Keratinocyte (primary cell): ENCODE measurements around the gene DGKH. TPM values are rescaled to one million over a fixed set of nuclear protein-coding genes. Genes with fewer than 3 reads are reported as not detected.

Experiments used
- DNase-seq: peaks from one replicate; pipeline ENCODE4 v3.0.0-alpha.2; 2011; ENCODE audit warnings: low read depth, missing footprints, low spot score
- FAIRE-seq: peaks from 2 replicates; lab custom pipeline; 2011; peaks lifted over from hg19 to GRCh38; lab: Jason Lieb, UNC
- H2AFZ ChIP-seq: 2 replicates; pipeline ENCODE4 v1.6.0; 2012; ENCODE audit warnings: low read length, control low read depth, inconsistent platforms; ENCODE audit not compliant: control insufficient read depth
- H3K27ac ChIP-seq: 2 replicates; pipeline ENCODE4 v1.5.1; 2011; ENCODE audit warnings: low read length; ENCODE audit not compliant: control insufficient read depth, insufficient read depth
- H3K27me3 ChIP-seq: 3 replicates; pipeline ENCODE4 v1.6.0; 2011; ENCODE audit warnings: low read length; ENCODE audit not compliant: control insufficient read depth, insufficient read depth; ENCODE audit errors: extremely low read depth
- H3K36me3 ChIP-seq, 2 experiments: 2 replicates in 1 of 2; 3 replicates in 1 of 2; pipeline ENCODE4 v1.5.1; 2011; ENCODE audit warnings: low read length in 2 of 2, mild to moderate bottlenecking in 1 of 2; ENCODE audit not compliant: control insufficient read depth in 2 of 2, insufficient read depth in 2 of 2; ENCODE audit errors: extremely low read depth in 1 of 2
- H3K4me1 ChIP-seq: 3 replicates; pipeline ENCODE4 v1.5.1; 2011; ENCODE audit warnings: low read length; ENCODE audit not compliant: control insufficient read depth, insufficient read depth; ENCODE audit errors: extremely low read depth
- H3K4me2 ChIP-seq: 3 replicates; pipeline ENCODE4 v1.6.0; 2011; ENCODE audit warnings: low read depth, low read length; ENCODE audit not compliant: control insufficient read depth, insufficient read depth; ENCODE audit errors: extremely low read depth
- H3K4me3 ChIP-seq, 3 experiments: fragments of 200-600 bp in 1 of 3; sonication (generic) in 1 of 3; 2 replicates in 2 of 3; 3 replicates in 1 of 3; pipeline ENCODE4 v1.5.1; 2011 to 2016; ENCODE audit warnings: low read length in 3 of 3, mild to moderate bottlenecking in 3 of 3, control low read depth in 2 of 3, inconsistent platforms in 1 of 3, low read depth in 1 of 3, mixed read lengths in 1 of 3, mixed run types in 1 of 3, moderate library complexity in 1 of 3; ENCODE audit not compliant: control insufficient read depth in 2 of 3, insufficient read depth in 2 of 3; ENCODE audit errors: extremely low read depth in 1 of 3
- H3K79me2 ChIP-seq: 2 replicates; pipeline ENCODE4 v1.6.0; 2012; ENCODE audit warnings: low read length; ENCODE audit not compliant: control insufficient read depth, insufficient read depth
- H3K9ac ChIP-seq: 3 replicates; pipeline ENCODE4 v1.6.0; 2011; ENCODE audit warnings: low read length; ENCODE audit not compliant: control insufficient read depth, insufficient read depth; ENCODE audit errors: extremely low read depth
- H3K9me1 ChIP-seq: 3 replicates; pipeline ENCODE4 v1.6.0; 2011; ENCODE audit warnings: low read length; ENCODE audit not compliant: control insufficient read depth, insufficient read depth; ENCODE audit errors: extremely low read depth
- H3K9me3 ChIP-seq: 2 replicates; pipeline ENCODE4 v1.5.1; 2012; ENCODE audit warnings: low read depth, low read length; ENCODE audit not compliant: control insufficient read depth
- H4K20me1 ChIP-seq: 3 replicates; pipeline ENCODE4 v1.6.0; 2011; ENCODE audit warnings: low read length; ENCODE audit not compliant: control insufficient read depth, insufficient read depth; ENCODE audit errors: extremely low read depth
- EZH2 ChIP-seq: IDR thresholded peaks from one replicate; pipeline ENCODE4 v1.6.1; 2012; ENCODE audit warnings: inconsistent platforms, mild to moderate bottlenecking, low read length, moderate library complexity
- dilution Hi-C: fragments of 300-500 bp; cut with MboI; formaldehyde crosslinking; loops from one replicate; pipeline ENCODE4 v1.7.0; 2020; ENCODE audit warnings: low sequenced_read_pairs; ENCODE audit not compliant: extremely low pct_ligation_motif_present
- polyA plus RNA-seq, 5 experiments: library from polyadenylated mRNA; depleted of rRNA in 3 of 5; stranded (reverse) in 3 of 5; stranded (forward) in 1 of 5; unstranded in 1 of 5; fragments of >200 nt; gene quantifications; 1 replicate in 1 of 5; 2 replicates in 3 of 5; 3 replicates in 1 of 5; pipeline versions ENCODE4 v1.2.1 to v1.2.3, GENCODE V29; 2011 to 2012; ENCODE audit warnings: missing spikeins in 2 of 5, low read depth in 1 of 5, low replicate concordance in 1 of 5
- TF ChIP-seq, protein P1 (sequence below), 3 experiments: IDR thresholded peaks in 1 of 3; conservative IDR thresholded peaks in 1 of 3; optimal IDR thresholded peaks in 1 of 3; 2 replicates in 2 of 3; 3 replicates in 1 of 3; pipeline versions ENCODE3 to v1.5.1; 2011; ENCODE audit warnings: low read length in 3 of 3, mild to moderate bottlenecking in 3 of 3, moderate library complexity in 2 of 3, control low read depth in 1 of 3, inconsistent platforms in 1 of 3; ENCODE audit not compliant: insufficient read depth in 2 of 3; ENCODE audit errors: extremely low read depth in 1 of 3

DGKH gene
- polyA plus RNA-seq, 1 donor (not counting 4 experiments of a cell fraction or from before 2014, with no cell fraction given), result 12.8 TPM

DNA sequence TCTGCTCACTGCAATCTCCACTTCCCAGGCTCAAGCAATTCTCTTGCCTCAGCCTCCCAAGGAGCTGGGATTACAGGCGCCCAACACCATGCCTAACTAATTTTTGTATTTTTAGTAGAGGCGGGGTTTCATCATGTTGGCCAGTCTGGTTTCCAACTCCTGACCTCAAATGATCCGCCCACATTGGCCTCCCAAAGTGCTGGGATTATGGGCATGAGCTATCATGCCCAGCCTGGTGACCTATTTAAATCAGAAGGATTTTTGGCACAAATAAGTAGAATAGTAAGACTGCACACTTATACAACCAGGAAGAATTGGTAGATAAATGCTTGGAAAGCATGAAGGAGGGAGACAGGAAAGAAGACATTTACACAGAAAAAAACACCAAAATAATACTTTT lies 170.1 kb downstream of the DGKH start:
- DNase-seq, result no peak
- no peak overlapping the region for H3K27ac ChIP-seq
- no peaks in the 10 kb centered on the region for H3K9me3 ChIP-seq
- no peak for TF ChIP-seq EZH2
- TF ChIP-seq, protein P1, sequence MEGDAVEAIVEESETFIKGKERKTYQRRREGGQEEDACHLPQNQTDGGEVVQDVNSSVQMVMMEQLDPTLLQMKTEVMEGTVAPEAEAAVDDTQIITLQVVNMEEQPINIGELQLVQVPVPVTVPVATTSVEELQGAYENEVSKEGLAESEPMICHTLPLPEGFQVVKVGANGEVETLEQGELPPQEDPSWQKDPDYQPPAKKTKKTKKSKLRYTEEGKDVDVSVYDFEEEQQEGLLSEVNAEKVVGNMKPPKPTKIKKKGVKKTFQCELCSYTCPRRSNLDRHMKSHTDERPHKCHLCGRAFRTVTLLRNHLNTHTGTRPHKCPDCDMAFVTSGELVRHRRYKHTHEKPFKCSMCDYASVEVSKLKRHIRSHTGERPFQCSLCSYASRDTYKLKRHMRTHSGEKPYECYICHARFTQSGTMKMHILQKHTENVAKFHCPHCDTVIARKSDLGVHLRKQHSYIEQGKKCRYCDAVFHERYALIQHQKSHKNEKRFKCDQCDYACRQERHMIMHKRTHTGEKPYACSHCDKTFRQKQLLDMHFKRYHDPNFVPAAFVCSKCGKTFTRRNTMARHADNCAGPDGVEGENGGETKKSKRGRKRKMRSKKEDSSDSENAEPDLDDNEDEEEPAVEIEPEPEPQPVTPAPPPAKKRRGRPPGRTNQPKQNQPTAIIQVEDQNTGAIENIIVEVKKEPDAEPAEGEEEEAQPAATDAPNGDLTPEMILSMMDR (optimal IDR thresholded peaks at IDR 0.05 in 1 of 3, IDR thresholded peaks at IDR 0.05 in 1 of 3, conservative IDR thresholded peaks at IDR 0.05 in 1 of 3; ENCODE audit: extremely low read depth in 1 of 3, insufficient read depth in 2 of 3, low read length in 3 of 3), result no peak
- no peak overlapping the region for H3K4me2 ChIP-seq
- H3K27me3 ChIP-seq, result no peaks in the 10 kb centered on the region
- H3K36me3 ChIP-seq, result peaks cover 10 to 18% of the 10 kb centered on the region in 2 experiments
- no peaks in the 10 kb centered on the region for H3K9me1 ChIP-seq
- FAIRE-seq, result no peak
- no peak overlapping the region for H2AFZ ChIP-seq
- peaks cover 34% of the 10 kb centered on the region for H3K4me1 ChIP-seq
- dilution Hi-C loops, result no loop called here
- H3K4me3 ChIP-seq, result no peak overlapping the region
- H4K20me1 ChIP-seq, result no peaks in the 10 kb centered on the region
- no peak overlapping the region for H3K9ac ChIP-seq
- H3K79me2 ChIP-seq, result no peaks in the 10 kb centered on the region

DNA sequence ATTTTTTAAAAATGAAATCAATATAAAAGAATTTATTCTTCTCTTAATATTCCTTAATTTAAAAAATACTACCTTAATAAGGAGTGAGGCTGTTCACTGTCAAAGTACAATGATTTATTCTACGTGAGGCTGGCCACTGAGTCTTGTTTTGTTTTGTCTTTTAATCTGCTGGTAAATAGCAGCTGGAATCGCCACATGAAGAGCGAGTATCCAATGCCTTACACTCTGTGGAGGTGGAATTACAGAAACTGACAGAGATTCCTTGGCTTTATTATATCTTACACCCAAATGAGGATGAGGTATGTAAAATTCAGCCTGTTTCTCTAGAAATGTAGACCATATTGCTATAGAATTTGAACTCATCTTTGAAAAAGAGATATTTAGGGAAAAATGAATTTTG lies 170.6 kb downstream of the DGKH start:
- FAIRE-seq, result no peak
- peaks cover 29% of the 10 kb centered on the region for H3K4me1 ChIP-seq
- H3K36me3 ChIP-seq, result peaks cover 11 to 18% of the 10 kb centered on the region in 2 experiments
- H3K4me3 ChIP-seq, result no peak overlapping the region
- no peaks in the 10 kb centered on the region for H3K79me2 ChIP-seq
- H3K9me3 ChIP-seq, result no peaks in the 10 kb centered on the region
- H3K27me3 ChIP-seq, result no peaks in the 10 kb centered on the region
- H2AFZ ChIP-seq, result no peak overlapping the region
- H3K9ac ChIP-seq, result no peak overlapping the region
- TF ChIP-seq, protein P1 (optimal IDR thresholded peaks at IDR 0.05 in 1 of 3, IDR thresholded peaks at IDR 0.05 in 1 of 3, conservative IDR thresholded peaks at IDR 0.05 in 1 of 3; ENCODE audit: extremely low read depth in 1 of 3, insufficient read depth in 2 of 3, low read length in 3 of 3), result no peak
- TF ChIP-seq EZH2, result no peak
- dilution Hi-C loops, result no loop called here
- no peaks in the 10 kb centered on the region for H4K20me1 ChIP-seq
- no peak overlapping the region for H3K4me2 ChIP-seq
- no peaks in the 10 kb centered on the region for H3K9me1 ChIP-seq
- DNase-seq, result no peak
- no peak overlapping the region for H3K27ac ChIP-seq
